Epithelial cell of esophagus (primary cell): ENCODE results near the gene NSMCE1.
A peak's percentile ranks its signal among the peaks of the same experiment; 100 is the strongest.

Source experiments
- DNase-seq: peaks from one replicate; pipeline ENCODE4 v3.0.0; 2010; ENCODE audit warnings: low read depth
- H3K4me3 ChIP-seq: 2 replicates; pipeline ENCODE4 v1.5.1; 2011; ENCODE audit warnings: mild to moderate bottlenecking, low read length, control low read depth
- TF ChIP-seq, protein P1 (sequence below): IDR thresholded peaks from 2 replicates; pipeline ENCODE4 v1.5.1; 2011; ENCODE audit warnings: low read depth, mild to moderate bottlenecking, low read length, control low read depth, inconsistent platforms; ENCODE audit not compliant: insufficient read depth; ENCODE audit errors: missing control alignments

NSMCE1 gene

DNA sequence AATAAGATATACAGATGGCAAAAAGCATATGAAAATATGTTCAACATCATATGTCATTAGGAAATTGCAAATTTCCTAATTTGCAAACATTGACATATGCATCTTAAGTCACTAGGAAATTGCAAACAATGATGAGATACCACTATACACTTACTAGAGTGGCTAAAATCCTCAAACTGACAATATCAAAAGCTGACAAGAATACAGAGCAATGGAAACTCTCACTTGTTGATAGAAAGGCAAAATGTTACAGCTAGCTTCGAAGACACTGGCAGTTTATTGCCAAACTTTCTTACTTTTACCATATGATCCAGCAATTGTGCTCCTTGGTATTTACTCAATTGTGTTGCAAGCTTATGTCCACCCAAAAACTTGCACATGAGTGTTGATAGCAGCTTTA is 40.2 kb upstream of the NSMCE1 start:
- no peak for DNase-seq
- H3K4me3 ChIP-seq, result no peak overlapping the region
- TF ChIP-seq, protein P1, sequence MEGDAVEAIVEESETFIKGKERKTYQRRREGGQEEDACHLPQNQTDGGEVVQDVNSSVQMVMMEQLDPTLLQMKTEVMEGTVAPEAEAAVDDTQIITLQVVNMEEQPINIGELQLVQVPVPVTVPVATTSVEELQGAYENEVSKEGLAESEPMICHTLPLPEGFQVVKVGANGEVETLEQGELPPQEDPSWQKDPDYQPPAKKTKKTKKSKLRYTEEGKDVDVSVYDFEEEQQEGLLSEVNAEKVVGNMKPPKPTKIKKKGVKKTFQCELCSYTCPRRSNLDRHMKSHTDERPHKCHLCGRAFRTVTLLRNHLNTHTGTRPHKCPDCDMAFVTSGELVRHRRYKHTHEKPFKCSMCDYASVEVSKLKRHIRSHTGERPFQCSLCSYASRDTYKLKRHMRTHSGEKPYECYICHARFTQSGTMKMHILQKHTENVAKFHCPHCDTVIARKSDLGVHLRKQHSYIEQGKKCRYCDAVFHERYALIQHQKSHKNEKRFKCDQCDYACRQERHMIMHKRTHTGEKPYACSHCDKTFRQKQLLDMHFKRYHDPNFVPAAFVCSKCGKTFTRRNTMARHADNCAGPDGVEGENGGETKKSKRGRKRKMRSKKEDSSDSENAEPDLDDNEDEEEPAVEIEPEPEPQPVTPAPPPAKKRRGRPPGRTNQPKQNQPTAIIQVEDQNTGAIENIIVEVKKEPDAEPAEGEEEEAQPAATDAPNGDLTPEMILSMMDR, result no peak

DNA sequence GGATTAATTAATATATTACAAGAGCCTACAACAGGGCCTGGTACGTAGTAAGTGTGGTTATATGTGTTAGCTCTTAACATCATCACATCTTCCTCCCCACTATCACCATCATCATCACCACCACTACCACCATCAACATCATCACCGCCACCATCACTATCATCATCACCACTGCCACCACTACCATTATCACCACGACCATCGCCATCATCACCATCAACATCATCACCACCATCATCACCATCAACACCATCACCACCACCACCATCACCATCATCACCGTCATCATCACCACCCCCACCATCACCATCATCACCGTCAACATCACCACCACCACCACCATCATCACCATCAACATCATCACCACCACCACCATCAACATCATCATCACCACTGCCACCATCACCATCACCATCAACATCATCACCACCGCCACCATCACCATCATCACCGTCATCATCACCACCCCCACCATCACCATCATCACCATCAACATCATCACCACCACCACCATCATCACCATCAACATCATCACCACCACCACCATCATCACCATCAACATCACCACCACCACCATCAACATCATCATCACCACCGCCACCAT is 37.4 kb upstream of the NSMCE1 start:
- no peak for DNase-seq
- H3K4me3 ChIP-seq, result no peak overlapping the region
- TF ChIP-seq, protein P1, result no peak

DNA sequence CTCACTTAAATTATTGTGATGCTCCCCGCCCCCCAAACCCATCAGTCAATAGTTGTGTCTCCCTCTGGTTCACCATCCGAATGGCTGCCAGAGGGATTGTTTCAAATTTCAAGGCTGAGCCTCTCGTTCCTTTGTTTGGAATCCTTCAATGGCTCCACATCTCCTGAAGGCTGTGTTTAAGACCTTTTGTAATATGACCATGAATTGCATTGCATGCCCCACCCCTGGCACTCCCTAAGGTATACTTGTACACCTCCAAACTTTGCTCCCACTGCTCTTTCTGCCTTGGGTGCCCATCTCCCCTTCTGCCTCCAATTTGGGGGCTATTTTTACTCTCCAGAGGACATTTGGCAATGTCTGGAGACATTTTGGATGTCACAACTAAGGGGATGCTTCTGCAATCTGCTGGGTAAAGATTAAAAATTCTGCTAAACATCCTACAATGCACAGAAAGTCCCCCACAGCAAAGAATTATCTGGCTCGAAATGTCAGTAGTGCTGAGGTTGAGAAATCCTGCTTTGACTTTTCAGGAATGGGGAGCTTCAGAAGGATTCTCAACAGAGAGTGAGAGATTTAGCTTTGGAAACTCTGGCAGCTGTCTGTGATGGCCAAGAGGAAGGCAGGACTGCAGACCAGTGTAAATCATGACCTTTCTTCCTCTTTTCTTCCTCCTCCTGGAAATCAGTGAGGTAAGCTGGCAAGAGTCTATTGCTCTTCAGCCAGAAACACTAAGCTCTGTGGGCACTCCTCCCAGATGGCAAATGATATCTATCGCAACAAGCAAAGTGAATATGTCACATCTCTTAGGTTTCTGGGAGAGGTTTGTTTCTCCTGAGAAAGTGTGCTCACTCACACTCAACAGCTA is 36.5 kb upstream of the NSMCE1 start:
- DNase-seq, result no peak
- no peak overlapping the region for H3K4me3 ChIP-seq
- TF ChIP-seq, protein P1, result no peak

DNA sequence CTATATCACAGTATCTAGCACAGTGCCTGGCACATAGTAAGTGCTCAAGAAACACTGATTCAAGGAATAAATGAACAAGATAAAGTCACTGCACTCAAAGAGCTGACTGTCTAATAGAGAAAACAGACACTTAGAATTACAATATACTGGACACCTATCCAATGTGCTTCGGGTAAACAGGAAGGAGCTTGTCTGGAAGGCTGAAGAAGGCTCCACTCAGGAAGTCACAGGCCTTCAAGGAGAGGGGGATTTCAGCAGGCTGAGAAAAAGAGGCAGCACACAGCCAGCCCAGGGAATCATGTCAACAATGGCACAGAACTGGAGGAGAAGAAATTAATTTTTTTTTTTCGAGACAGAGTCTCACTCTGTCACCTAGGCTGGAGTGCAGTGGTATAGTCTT is 35.5 kb upstream of the NSMCE1 start:
- DNase-seq, result no peak
- TF ChIP-seq, protein P1, result no peak
- H3K4me3 ChIP-seq, result no peak overlapping the region

DNA sequence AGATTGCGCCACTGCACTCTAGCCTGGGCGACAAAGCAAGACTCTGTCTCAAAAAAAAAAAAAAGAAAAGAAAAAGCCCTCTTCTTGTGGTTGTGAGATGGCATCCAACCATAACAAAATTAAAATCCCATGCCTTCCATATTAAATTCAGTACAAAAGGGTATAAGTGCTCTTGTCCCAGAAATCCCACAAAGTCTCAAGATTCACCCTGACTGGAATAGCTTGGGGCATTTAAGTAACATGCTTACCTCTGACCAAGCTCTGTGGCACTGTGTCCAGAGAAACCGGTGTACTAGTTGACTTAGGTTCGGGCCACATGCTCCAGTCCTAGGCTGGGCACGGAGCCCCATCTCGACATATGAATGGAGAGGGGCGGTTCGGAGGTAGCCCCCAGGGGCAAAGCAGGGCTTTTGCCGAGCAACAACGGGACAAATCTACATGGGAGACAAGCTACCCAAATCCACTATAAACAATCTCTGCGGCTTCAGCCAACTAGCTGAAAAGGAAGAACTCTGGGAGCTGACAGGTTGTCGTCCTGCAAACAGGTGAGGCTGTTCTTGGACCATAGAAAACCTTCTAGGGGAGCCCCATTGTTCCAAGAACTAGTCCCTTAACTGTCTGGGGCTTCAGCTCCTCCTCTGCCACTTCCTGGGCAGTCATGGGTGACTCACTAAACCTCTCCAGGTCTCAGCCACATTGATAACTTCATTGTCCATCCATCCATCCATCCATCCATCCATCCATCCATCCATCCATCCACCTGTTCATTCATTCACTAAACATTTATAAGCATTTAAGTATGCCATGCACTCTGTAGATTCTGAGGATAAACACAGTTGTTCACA is 34.9 kb upstream of the NSMCE1 start:
- H3K4me3 ChIP-seq, result no peak overlapping the region
- DNase-seq, result peak; percentile 46
- TF ChIP-seq, protein P1, result no peak

DNA sequence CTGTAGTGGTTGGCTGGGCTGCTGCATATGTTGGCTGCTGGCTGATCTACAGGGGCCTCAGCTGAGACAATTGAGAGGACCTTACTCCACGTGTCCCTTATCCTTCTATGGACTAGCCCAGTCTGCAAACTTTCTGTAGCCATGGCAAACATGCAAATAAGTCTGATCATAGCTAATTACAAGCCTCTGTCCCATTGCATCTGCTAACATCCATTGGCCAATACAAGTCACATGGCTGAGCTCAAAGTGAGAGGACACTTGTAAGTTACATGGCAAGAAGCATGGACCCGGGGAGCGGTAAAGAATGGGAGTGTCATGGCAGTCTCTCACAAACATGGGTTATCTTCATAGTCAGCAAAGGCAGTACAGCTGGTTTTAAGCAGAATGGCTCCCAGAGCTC is 33.6 kb upstream of the NSMCE1 start:
- TF ChIP-seq, protein P1, result no peak
- no peak overlapping the region for H3K4me3 ChIP-seq
- no peak for DNase-seq
